ENCODE measurements around the gene SLC38A11.
"Not testable (repeated sequence)": the region's sequence is repeated elsewhere in the genome, so short reads cannot be mapped to it uniquely, and the experiment has no call there.

The SLC38A11 gene

GRCh38 chr2:164877169-164877568 is 78.2 kb downstream of the SLC38A11 start:
- no peak for DNase-seq

- no peak for DNase-seq
Measured at GRCh38 chr2:164875334-164876205, 79.8 kb downstream of the SLC38A11 start.

- DNase-seq: no peak
Measured at GRCh38 chr2:164873210-164873908, 82.0 kb downstream of the SLC38A11 start.

- no peak for DNase-seq
Measured at GRCh38 chr2:164871404-164871803, 83.9 kb downstream of the SLC38A11 start.

- DNase-seq: no peak
Measured at GRCh38 chr2:164869420-164869772, 85.9 kb downstream of the SLC38A11 start.

- no peak for DNase-seq
Measured at GRCh38 chr2:164868563-164869419, 86.5 kb downstream of the SLC38A11 start.

GRCh38 chr2:164867779-164868397 is 87.4 kb downstream of the SLC38A11 start:
- DNase-seq: no peak

- DNase-seq: not testable (repeated sequence)
Measured at GRCh38 chr2:164866381-164866780, 88.9 kb downstream of the SLC38A11 start.

GRCh38 chr2:164860694-164861042 is 94.7 kb downstream of the SLC38A11 start:
- no peak for DNase-seq

- not testable (repeated sequence) for DNase-seq
Measured at GRCh38 chr2:164859906-164860693, 95.2 kb downstream of the SLC38A11 start.

- no peak for DNase-seq
Measured at GRCh38 chr2:164859251-164859818, 96.0 kb downstream of the SLC38A11 start.

GRCh38 chr2:164852086-164852485 is 103.2 kb downstream of the SLC38A11 start:
- DNase-seq: no peak

- DNase-seq: no peak
Measured at GRCh38 chr2:164850235-164850634, 105.1 kb downstream of the SLC38A11 start.

GRCh38 chr2:164849506-164849905 is 105.8 kb downstream of the SLC38A11 start:
- no peak for DNase-seq

- peak; percentile 56 to 71 for DNase-seq
Measured at GRCh38 chr2:164847981-164848741, 107.2 kb downstream of the SLC38A11 start.

- no peak for DNase-seq
Measured at GRCh38 chr2:164847291-164847690, 108.0 kb downstream of the SLC38A11 start.

- DNase-seq: no peak
Measured at GRCh38 chr2:164846276-164846675, 109.0 kb downstream of the SLC38A11 start.
